RWPE1 (cell line): Measurements from ENCODE around the gene CBLN1.

ENCODE experiments used
- CTCF ChIA-PET: fragments of 350-600 bp; sonication (Branson Sonifier 250); formaldehyde crosslinking; extraction: SDS; loops from one replicate; lab custom pipeline; 2021; lab: Yijun Ruan, JAX
- POLR2A ChIA-PET: fragments of 400-600 bp; formaldehyde crosslinking; extraction: SDS; loops from one replicate; lab custom pipeline; 2020; ENCODE audit warnings: antibody characterized with exemption; ENCODE audit not compliant: low non-redundant PET; lab: Yijun Ruan, JAX
- DNase-seq: peaks from one replicate; pipeline ENCODE4 v3.0.0; 2012; ENCODE audit warnings: low spot score
- H3K27ac ChIP-seq: fragments of 450-650 bp; 2 replicates; pipeline ENCODE4 v1.5.1; 2017
- TF ChIP-seq, protein P1 (sequence below): fragments of 450-650 bp; conservative IDR thresholded peaks from 2 replicates; pipeline ENCODE4 v1.5.1; 2017; ENCODE audit warnings: low read depth, mild to moderate bottlenecking

The CBLN1 gene

DNA sequence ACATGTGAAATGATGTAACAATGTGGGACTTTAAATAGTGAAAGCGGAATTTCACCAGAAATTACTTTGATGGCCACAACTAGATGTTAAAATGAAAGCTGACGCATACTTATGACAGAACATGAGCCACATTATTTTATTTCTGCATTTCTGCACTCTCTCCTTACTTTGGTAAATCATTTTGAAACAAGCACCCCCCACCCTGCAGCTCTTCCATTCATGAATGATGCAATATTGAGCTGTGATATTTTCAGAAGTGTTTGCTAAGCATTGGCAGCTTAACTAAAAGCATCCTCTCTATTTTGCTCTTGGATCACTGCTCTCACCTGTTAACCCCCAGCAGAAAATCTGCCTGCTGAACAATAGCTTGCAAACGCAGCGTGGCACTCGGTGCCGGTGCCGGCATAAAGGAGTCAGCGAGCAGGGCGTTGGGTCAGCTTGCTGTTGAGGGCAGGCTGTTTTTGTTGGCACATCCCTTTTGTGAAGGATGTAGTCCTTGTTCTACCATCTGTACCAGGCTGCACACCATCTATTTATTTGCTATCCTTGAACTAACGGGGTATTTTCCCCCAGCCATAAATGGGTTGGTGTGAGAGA is 30.8 kb upstream of the CBLN1 start:
- ChIA-PET POLR2A (no interaction called here), CTCF (no interaction called here)
- no peak overlapping the region for H3K27ac ChIP-seq
- TF ChIP-seq, protein P1, sequence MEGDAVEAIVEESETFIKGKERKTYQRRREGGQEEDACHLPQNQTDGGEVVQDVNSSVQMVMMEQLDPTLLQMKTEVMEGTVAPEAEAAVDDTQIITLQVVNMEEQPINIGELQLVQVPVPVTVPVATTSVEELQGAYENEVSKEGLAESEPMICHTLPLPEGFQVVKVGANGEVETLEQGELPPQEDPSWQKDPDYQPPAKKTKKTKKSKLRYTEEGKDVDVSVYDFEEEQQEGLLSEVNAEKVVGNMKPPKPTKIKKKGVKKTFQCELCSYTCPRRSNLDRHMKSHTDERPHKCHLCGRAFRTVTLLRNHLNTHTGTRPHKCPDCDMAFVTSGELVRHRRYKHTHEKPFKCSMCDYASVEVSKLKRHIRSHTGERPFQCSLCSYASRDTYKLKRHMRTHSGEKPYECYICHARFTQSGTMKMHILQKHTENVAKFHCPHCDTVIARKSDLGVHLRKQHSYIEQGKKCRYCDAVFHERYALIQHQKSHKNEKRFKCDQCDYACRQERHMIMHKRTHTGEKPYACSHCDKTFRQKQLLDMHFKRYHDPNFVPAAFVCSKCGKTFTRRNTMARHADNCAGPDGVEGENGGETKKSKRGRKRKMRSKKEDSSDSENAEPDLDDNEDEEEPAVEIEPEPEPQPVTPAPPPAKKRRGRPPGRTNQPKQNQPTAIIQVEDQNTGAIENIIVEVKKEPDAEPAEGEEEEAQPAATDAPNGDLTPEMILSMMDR, result no peak
- DNase-seq, result no peak

DNA sequence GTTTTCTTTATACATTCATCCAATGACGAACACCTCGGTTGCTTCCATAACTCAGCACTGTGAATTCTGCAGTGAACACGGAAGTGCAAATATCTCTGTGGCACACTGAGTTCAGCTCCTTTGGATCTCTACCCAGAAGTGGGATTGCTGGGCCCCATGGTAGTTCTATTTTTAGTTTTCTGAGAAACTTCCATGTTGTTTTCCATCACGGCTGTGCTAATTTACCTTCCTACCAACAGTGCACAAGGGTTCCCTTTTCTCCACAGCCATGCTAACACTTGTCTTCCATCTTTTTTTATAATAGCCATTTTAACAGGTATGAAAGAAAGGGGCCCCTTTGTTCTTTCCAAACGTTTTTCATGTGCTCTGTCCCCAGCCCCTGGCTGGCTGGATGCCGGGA is 30.2 kb upstream of the CBLN1 start:
- CTCF ChIA-PET, result no interaction called here
- no peak for DNase-seq
- POLR2A ChIA-PET, result no interaction called here

DNA sequence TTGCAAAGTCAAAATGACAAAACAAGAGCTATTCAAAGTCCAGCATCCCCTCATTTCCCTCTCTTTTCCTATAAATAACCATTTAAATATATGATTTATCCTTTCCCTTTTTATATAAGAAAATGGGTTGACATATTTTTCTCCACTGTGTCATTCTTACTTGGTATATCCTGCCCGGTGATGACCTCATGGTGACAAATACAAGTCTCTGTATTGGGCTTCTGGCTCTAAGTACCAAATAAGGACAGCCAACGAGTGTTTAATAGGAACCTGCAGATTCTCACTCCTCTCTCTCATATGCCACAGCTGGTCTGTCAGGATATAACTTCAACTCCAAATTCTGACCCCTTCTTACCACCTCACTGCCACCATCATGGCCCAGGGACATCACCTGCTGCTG is 25.5 kb upstream of the CBLN1 start:
- ChIA-PET CTCF (no interaction called here), POLR2A (no interaction called here)
- TF ChIP-seq, protein P1, result no peak
- DNase-seq, result no peak
- no peak overlapping the region for H3K27ac ChIP-seq

More for the DNA sequence above, 30.2 kb upstream of the CBLN1 start:
- no peak overlapping the region for H3K27ac ChIP-seq
- TF ChIP-seq, protein P1, result no peak

DNA sequence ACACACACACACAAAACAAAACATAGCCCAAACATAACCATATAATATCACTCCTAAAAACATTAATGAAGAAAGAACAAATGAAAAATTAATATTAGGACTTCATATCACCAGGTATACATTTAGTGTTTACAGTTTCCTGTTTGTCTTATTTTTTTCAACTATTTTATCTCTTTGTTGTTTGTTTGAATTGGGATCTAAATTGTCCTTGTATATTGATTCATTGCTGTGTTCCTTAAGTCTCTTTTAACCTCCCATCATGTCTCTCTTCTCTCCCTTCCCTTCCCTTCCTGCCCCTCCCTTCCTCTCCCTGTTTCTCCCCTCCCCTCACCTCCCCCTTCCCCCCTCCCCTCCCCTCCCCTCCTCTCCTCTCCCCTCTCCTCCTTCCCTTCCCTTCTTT is 23.8 kb upstream of the CBLN1 start:
- H3K27ac ChIP-seq, result no peak overlapping the region
- ChIA-PET CTCF (no interaction called here), POLR2A (no interaction called here)
- no peak for DNase-seq
- TF ChIP-seq, protein P1, result no peak

DNA sequence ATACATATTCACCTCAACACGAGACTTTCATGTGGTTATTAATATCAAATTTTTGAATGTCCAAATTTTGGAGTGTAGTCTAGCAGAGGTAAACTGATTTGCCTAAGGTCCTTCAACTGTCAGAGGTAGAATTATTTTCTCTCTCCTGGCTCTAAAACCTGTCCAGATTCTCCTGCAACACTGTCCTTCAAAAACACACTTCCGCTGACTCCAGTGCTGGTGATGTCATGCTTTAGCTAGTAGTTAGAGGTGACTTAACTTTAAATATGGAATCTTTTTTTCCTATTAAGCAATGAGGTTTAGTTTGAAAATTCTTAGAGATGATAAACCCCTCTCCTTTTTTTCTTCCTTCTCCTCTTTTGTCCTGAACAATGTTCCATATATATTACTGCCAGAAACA is 10.8 kb upstream of the CBLN1 start:
- no peak overlapping the region for H3K27ac ChIP-seq
- TF ChIP-seq, protein P1, result no peak
- ChIA-PET CTCF (interaction anchor here (0.6 kb wide), 1 partner anchor 14 kb away, joined by 3 read pairs; no protein-coding TSS in a partner anchor), POLR2A (no interaction called here)
- DNase-seq, result no peak

DNA sequence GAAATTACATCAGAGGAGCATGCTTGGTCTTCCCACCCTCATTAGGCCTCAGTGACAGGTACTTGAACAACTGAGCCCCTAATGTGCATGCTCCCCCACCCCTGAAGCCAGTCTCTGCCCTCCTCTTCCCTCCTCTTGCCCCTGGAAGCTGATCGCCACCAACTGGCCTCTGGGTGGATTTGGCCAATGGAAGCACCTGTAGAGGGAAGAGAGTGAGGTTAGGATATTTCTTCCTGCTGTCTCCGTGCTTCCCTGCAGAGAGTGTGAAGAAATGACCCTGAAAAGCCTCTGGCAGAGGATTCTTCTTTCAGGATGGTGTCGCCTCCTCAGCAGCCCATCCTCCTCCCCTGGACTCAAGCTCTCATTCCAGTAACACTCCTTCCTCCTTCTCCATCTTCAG is 5.9 kb upstream of the CBLN1 start:
- ChIA-PET POLR2A (no interaction called here), CTCF (no interaction called here)
- DNase-seq, result no peak
- TF ChIP-seq, protein P1, result no peak
- no peak overlapping the region for H3K27ac ChIP-seq

DNA sequence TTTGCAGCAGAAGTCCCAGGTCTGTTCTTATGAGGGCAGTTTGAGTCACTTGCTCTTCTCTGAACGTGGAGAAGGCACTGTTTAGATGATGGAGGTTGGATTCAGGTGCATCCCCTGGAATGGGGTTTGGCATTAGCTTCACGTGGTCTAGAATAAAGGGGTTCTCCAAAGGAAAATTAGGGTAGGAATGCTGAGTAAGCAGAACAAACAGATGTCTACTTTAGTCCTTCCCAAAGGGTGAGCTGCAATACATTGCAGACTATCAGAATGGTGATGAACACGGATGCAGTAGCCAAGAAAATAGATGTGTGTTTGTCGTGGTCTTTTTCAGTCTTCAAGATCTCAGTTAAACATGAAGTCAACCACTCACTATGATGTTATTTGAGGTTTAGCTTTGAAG is 3.3 kb upstream of the CBLN1 start:
- no peak for DNase-seq
- POLR2A ChIA-PET, result no interaction called here
- H3K27ac ChIP-seq, result no peak overlapping the region
- TF ChIP-seq, protein P1, result no peak
- CTCF ChIA-PET, result interaction anchor here (0.6 to 0.7 kb wide), 3 partner anchors 143 to 429 kb away, joined by 3 to 4 read pairs (median 4); no protein-coding TSS in a partner anchor
